GM18505 (cell line): ENCODE measurements around the gene NHSL2.

Experiments used
- ATAC-seq: cut with Tn5 transposase; IDR thresholded peaks from one replicate; pipeline ENCODE4 v1.9.1; 2021; ENCODE audit not compliant: unreplicated experiment
- POLR2A ChIP-seq: IDR thresholded peaks from 4 replicates; pipeline ENCODE4 v1.6.1; 2011; ENCODE audit warnings: borderline replicate concordance; ENCODE audit not compliant: insufficient read depth, insufficient read length; ENCODE audit errors: extremely low read depth

NHSL2 gene

GRCh38 chrX:72084114-72084513 lies 173.5 kb downstream of the NHSL2 start:
- TF ChIP-seq POLR2A, result no peak
- no peak for ATAC-seq

GRCh38 chrX:72086995-72087394 lies 176.3 kb downstream of the NHSL2 start:
- ATAC-seq, result no peak
- no peak for TF ChIP-seq POLR2A

- TF ChIP-seq POLR2A, result no peak
- no peak for ATAC-seq
Observed at GRCh38 chrX:72088761-72089160, 178.1 kb downstream of the NHSL2 start.

GRCh38 chrX:72089254-72089653 lies 178.6 kb downstream of the NHSL2 start:
- no peak for TF ChIP-seq POLR2A

GRCh38 chrX:72094894-72095293 lies 184.2 kb downstream of the NHSL2 start:
- peak; percentile 91 for ATAC-seq
- no peak for TF ChIP-seq POLR2A

More at GRCh38 chrX:72089254-72089653, 178.6 kb downstream of the NHSL2 start:
- ATAC-seq, result no peak

- ATAC-seq, result no peak
- no peak for TF ChIP-seq POLR2A
Observed at GRCh38 chrX:72095370-72095769, 184.7 kb downstream of the NHSL2 start.

GRCh38 chrX:72097098-72097497 lies 186.5 kb downstream of the NHSL2 start:
- ATAC-seq, result no peak
- TF ChIP-seq POLR2A, result no peak

- no peak for TF ChIP-seq POLR2A
- no peak for ATAC-seq
Observed at GRCh38 chrX:72100051-72100755, 189.6 kb downstream of the NHSL2 start.

- peak; percentile 76 for ATAC-seq
- TF ChIP-seq POLR2A, result no peak
Observed at GRCh38 chrX:72100824-72101351, 190.2 kb downstream of the NHSL2 start.

- no peak for TF ChIP-seq POLR2A
- no peak for ATAC-seq
Observed at GRCh38 chrX:72101597-72102037, 191.0 kb downstream of the NHSL2 start.

GRCh38 chrX:72102126-72102525 lies 191.5 kb downstream of the NHSL2 start:
- no peak for ATAC-seq
- TF ChIP-seq POLR2A, result no peak

GRCh38 chrX:72102760-72103159 lies 192.1 kb downstream of the NHSL2 start:
- no peak for ATAC-seq
- no peak for TF ChIP-seq POLR2A

GRCh38 chrX:72105436-72105835 lies 194.8 kb downstream of the NHSL2 start:
- no peak for ATAC-seq

GRCh38 chrX:72107320-72107719 lies 196.7 kb downstream of the NHSL2 start:
- TF ChIP-seq POLR2A, result no peak
- ATAC-seq, result no peak

More at GRCh38 chrX:72105436-72105835, 194.8 kb downstream of the NHSL2 start:
- TF ChIP-seq POLR2A, result no peak
